Umbilical cord (tissue), 2 donors: ENCODE data around the gene NHEJ1. TPM values are rescaled to one million over a fixed set of nuclear protein-coding genes. Genes with fewer than 3 reads are reported as not detected.

Experiments
- DNase-seq: peaks from one replicate; pipeline ENCODE4 v3.0.0-alpha.2; 2015; ENCODE audit warnings: low spot score
- total RNA-seq: library from RNA; depleted of rRNA; stranded (reverse); fragments of >200 nt; gene quantifications from one replicate; pipeline ENCODE4 v1.2.3, GENCODE V29; 2014; ENCODE audit warnings: low replicate concordance; ENCODE audit not compliant: insufficient read depth

The NHEJ1 gene
- total RNA-seq, 1 donor from 2014 or later = 13.0 TPM

DNA sequence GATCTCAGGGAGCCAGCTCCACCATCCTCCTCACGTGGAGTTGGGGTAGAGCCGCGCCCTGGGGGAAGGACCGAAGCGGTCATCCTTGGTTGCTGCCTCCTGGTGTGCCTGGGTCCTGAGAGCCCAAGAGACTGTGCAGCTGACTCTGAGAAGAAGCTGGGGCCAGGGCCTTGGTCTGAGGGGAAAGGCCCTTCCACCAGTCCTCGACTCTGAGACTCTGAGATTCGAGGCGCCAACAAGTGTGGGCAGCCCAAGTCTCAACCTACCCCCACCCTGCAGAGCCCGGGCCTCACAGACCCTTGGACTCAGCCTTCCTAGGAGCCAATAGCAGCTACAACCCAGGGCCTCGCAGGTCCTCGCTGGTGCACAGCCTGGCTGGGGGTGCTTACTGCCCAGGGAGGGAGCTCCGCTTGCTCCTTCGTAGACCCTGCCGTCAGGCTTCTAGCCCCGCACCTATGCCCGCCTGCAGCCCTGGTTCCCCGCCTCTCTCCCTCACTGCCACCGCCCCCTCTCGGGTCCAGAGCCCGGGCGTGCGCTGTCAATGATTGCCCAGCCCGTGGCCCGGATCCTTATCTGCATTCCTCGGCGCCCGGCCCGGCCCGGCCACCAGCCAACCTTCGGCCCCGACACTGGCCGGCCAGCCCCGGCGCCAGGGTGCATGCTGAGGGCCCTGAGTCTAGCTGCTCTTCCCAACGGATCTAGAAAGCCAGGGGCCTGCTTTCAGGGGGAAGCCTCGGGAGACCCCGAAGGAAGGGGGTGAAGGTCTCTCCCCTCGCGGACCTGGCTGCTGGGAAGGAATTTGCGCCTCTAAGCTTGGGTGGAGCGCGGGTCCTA lies 101.9 kb downstream of the NHEJ1 start:
- DNase-seq = no peak

- DNase-seq = peak; percentile 47
Observed at GRCh38 chr2:219057709-219058540, 102.7 kb downstream of the NHEJ1 start.

DNA sequence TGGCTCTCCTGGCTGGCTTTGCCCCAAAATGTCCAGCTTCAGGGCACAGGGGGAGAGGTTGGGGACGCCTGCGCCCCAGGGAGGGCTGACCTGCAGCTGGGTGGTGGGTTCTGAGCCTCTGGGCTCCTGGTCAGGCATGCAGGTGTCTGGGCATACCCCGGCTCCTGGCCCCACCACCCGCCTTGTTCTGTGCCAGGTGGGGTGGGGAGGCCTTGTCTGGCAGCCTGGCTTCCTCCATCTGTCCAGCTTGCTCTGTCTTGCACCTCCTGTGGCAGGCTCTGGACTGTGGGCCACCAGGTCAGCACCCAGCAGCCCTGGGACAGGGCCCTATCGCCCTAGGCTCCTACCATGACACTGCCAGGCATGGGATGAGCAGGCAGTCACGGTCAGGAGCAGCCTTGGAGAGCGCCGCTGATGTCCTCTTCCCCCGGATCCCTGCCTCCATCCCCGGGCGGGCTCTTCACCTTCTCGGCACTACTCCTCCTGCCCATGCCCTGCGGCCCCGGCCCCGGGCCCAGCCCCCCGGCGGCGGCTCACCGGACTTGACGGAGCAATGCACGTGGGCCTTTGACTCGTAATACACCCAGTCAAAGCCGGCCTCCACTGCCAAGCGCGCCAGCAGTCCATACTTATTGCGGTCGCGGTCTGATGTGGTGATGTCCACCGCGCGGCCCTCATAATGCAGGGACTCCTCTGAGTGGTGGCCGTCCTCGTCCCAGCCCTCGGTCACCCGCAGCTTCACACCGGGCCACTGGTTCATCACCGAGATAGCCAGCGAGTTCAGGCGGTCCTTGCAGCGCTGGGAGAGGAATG lies 103.5 kb downstream of the NHEJ1 start:
- DNase-seq = no peak

- DNase-seq = no peak
Observed at GRCh38 chr2:219056176-219056895, 104.3 kb downstream of the NHEJ1 start.

- DNase-seq = no peak
Observed at GRCh38 chr2:219054956-219055903, 105.4 kb downstream of the NHEJ1 start.

DNA sequence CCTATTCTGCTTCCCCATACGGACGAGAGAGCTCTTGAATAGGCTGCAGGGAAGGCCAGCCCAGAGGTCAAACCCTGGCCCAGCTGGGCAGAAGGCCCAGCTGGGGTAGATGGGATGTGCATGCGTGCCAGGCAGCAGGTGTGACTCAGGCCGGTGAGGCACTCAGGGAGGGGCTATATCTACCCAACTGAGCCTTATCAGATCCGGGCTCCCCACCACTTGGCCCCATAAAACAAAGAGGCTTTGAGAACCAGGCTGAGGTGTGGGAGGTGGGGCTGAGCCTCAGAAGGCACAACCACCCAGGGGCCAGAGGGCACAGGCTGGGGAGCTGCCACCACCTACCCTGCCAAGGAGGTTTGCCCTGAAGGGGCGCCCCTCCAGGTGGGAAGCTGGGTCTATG lies 111.3 kb downstream of the NHEJ1 start:
- no peak for DNase-seq

- DNase-seq = peak; percentile 45
Observed at GRCh38 chr2:219045937-219046550, 114.6 kb downstream of the NHEJ1 start.

- no peak for DNase-seq
Observed at GRCh38 chr2:219042750-219043149, 117.9 kb downstream of the NHEJ1 start.

DNA sequence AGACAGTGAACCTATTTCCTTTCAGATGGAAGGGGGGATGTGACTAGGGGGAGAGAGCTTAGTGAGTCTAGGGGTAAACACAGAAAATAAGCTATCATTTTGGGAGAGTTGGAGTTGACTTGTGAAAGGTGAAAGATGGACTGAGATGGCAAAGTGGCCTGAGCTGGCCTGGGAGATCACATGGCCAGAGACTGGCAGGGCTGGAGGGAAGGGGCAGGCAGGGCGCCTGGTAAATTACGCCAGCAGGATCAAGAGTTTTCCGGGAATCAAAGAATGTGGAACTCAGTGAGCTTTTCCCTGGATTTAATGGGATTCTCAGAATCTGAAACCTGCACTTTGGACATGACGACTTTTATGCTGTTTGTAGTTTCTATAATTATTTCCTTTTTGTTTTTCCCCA lies 118.5 kb downstream of the NHEJ1 start:
- DNase-seq = no peak

DNA sequence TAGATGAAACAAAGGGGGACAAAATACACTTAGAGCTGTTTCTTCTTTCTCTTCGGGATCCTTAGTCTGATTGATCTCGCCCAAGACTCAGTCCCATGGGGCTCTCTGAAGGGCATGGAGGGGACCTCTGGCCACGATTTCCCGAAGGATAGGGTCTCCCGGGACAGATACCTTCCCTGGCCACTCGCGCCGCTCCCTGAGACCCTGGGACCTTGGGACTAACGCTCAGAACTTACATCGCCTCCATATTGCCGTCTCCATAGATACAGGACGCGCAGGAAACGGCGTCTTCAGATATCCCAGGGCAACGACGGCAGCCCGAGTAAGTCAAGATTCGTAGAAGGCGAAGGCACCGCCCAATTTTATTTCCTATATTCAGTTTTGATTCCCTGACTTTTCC lies 119.4 kb downstream of the NHEJ1 start, which contains the start of gene CFAP65:
CFAP65 (minus strand) TSS at position 265 of the 400 bp plus-strand sequence. CDS start 2,468 bp downstream, outside the sequence.
- no peak for DNase-seq

GRCh38 chr2:219038600-219038999 lies 122.0 kb downstream of the NHEJ1 start:
- no peak for DNase-seq

- no peak for DNase-seq
Observed at GRCh38 chr2:219037783-219038499, 122.7 kb downstream of the NHEJ1 start.

GRCh38 chr2:219035942-219036341 lies 124.7 kb downstream of the NHEJ1 start:
- no peak for DNase-seq

DNA sequence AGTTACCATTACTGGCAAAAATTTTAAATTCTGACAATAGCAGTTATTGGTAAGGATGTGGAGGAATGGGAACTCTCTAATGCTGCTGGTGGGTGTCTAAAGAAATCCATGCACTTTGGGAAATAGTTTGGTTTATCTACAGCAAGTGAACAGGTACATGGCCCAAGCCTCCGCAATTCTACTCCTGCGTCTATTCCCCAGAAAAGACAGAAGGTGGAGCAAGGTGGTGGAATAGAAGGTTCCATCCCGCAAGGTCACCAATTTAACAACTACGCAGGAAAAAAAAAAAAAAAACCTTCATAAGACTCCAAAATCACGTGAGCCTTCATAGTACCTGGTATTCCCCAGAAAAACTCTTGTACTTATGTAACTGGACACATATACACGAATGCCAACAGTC lies 125.8 kb downstream of the NHEJ1 start:
- DNase-seq = no peak

GRCh38 chr2:219032051-219032745 lies 128.4 kb downstream of the NHEJ1 start:
- no peak for DNase-seq

DNA sequence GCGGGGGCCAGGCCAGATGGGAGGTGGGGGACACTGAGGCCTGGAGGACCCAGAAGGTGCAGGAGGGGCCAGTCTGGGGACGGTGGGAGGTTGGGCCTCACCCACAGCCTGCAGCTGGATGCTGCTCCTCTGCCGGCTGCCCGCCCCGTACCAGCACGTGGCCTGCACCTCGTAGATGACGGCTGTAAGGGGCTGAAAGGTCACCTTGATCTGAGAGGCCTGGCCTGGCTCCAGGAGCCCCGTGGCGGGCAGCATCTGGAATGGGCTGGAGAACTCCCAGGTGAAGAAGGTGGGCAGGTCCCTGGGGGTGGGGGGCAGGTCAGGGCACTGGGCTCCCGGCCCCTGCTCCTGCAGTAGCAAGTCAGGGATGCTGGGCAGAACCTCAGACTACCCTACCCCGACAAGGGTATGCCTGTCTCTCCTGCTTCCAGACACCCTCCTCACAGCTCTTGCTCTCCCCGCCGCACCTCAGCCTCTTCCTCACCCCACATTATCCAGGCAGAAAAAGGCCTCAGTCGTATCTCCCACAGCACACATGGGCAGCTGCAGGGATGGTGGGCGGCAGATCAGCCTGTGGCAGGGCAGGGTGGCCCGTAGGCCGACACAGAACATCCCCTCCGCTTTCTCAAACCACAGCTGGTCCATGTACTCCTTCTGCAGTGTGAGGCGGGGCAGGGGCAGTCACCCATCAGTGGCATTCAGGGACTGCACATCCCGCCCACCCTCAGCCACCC lies 129.4 kb downstream of the NHEJ1 start:
- no peak for DNase-seq

DNA sequence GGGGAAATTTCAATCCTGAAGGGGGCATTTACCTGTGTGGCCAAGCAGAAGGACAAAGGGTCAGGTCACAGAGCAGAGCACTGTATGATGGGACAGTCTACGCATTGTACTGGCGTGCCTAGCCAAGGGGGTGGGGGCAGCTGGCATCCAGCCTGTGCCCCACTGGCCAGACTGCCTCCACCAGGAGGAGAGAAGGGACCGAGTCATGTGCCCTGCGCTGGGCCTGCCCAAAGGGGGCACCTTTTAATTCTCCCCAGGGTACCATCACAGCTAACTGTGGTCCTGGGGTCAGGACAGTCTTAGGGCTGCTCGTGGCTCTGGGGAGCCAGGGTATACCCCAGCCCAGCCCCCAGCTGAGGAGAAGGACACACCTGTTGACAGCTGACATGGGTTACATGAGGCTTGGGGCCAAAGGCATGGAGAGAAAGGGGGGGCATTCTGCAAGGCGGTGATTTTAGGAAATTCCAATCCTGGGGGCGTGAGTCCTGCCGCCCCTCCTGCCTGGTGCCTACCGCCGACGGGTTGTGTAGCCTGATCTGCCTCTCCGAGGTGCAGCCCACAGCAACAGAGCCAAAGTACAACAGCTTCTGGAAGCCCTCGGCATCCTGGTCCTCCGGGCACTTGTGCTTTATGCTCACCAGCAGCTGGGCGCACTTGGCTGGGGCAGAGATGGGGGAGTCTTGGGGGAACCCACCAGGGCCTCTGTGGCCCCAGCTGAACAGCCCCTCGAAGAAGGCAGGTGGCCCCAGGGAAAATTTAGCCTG lies 130.3 kb downstream of the NHEJ1 start:
- no peak for DNase-seq
